H1 (cell line): ENCODE data around the gene MAGI2. TPM values are rescaled to one million over a fixed set of nuclear protein-coding genes. Genes with fewer than 3 reads are reported as not detected.

Experiments
- ATF3 ChIP-seq: IDR thresholded peaks from 2 replicates; pipeline ENCODE4 v1.6.1; 2011; ENCODE audit warnings: low read depth, mild to moderate bottlenecking, low read length; ENCODE audit not compliant: insufficient read depth
- CHD2 ChIP-seq: IDR thresholded peaks from 2 replicates; pipeline ENCODE4 v1.6.1; 2012; ENCODE audit warnings: low read length, improper control_type of control experiment
- CHD7 ChIP-seq: fragments of 300-600 bp; sonication (generic); IDR thresholded peaks from 2 replicates; pipeline ENCODE4 v1.7.1; 2012; ENCODE audit warnings: low read length, moderate library complexity, mild to moderate bottlenecking, inconsistent platforms; ENCODE audit not compliant: insufficient replicate concordance
- EP300 ChIP-seq, 2 experiments: IDR thresholded peaks; 1 replicate in 1 of 2; 2 replicates in 1 of 2; pipeline ENCODE4 v1.6.1; 2011 to 2012; ENCODE audit warnings: low read depth in 2 of 2, low read length in 2 of 2, mild to moderate bottlenecking in 2 of 2, borderline replicate concordance in 1 of 2, inconsistent platforms in 1 of 2, moderate library complexity in 1 of 2
- FOSL1 ChIP-seq: IDR thresholded peaks from 2 replicates; pipeline ENCODE4 v1.6.1; 2011; ENCODE audit warnings: mild to moderate bottlenecking, low read depth, low read length, moderate library complexity; ENCODE audit not compliant: insufficient read depth
- MAFK ChIP-seq: IDR thresholded peaks from 2 replicates; pipeline ENCODE4 v1.6.1; 2012; ENCODE audit warnings: low read depth, mild to moderate bottlenecking, improper control_type of control experiment, low read length
- POLR2A ChIP-seq, 2 experiments: IDR thresholded peaks; 1 replicate in 1 of 2; 2 replicates in 1 of 2; pipeline ENCODE4 v1.6.1; 2011; ENCODE audit warnings: low read depth in 2 of 2, low read length in 2 of 2, mild to moderate bottlenecking in 2 of 2; ENCODE audit errors: control extremely low read depth in 1 of 2
- POU5F1 ChIP-seq: IDR thresholded peaks from 2 replicates; pipeline ENCODE4 v1.6.1; 2011; ENCODE audit warnings: low read depth, mild to moderate bottlenecking, low read length, moderate library complexity
- SAP30 ChIP-seq: fragments of 300-600 bp; sonication (generic); IDR thresholded peaks from 2 replicates; pipeline ENCODE4 v1.7.1; 2012; ENCODE audit warnings: low read length, moderate library complexity, mild to moderate bottlenecking, inconsistent platforms; ENCODE audit not compliant: insufficient read depth, insufficient replicate concordance
- TCF12 ChIP-seq: IDR thresholded peaks from 2 replicates; pipeline ENCODE4 v1.6.1; 2011; ENCODE audit warnings: low read depth, mild to moderate bottlenecking, low read length
- polyA plus RNA-seq, 7 experiments: library from polyadenylated mRNA; depleted of rRNA in 3 of 7; stranded (reverse) in 5 of 7; unstranded in 2 of 7; fragments of >200 nt in 5 of 7; fragments of 200-250 nt in 2 of 7; gene quantifications; 1 replicate in 5 of 7; 2 replicates in 1 of 7; 4 replicates in 1 of 7; pipeline versions ENCODE4 v1.2.1 to v1.2.3, GENCODE V29; 2011 to 2013; ENCODE audit warnings: missing spikeins in 2 of 7, mixed read lengths in 2 of 7
- total RNA-seq: library from RNA; stranded (reverse); fragmentation: NEBNext Ultra II Directional; extraction: Animal tissue kit (Norgen Biotek cat#: 25700); gene quantifications from 2 replicates; pipeline ENCODE4 v1.2.1, GENCODE V29; 2021

The MAGI2 gene
- total and polyA plus RNA-seq, 2 of the 8 experiments (the other 6 are each of a cell fraction or from before 2014, with no cell fraction given): 6.0 to 27.3 TPM

GRCh38 chr7:79165225-79165624, 288.2 kb downstream of the MAGI2 start (continued):
- TF ChIP-seq CHD7 (no peak), POLR2A (IDR thresholded peaks at IDR 0.05; ENCODE audit: control extremely low read depth in 1 of 2, low read depth in 2 of 2, low read length in 2 of 2) (no peak), SAP30 (no peak), TCF12 (no peak), EP300 (IDR thresholded peaks at IDR 0.05; ENCODE audit: borderline replicate concordance in 1 of 2, low read depth in 2 of 2, low read length in 2 of 2) (no peak), CHD2 (no peak), POU5F1 (no peak), ATF3 (no peak), FOSL1 (no peak), MAFK (no peak)
- TF ChIP-seq, all 59 proteins: peak for 0
